PC-9 (cell line): ENCODE results near the gene CD209.

Experiments used
- EZH2 ChIP-seq: fragments of 200-600 bp; sonication (generic); IDR thresholded peaks from 2 replicates; pipeline ENCODE4 v1.8.0; 2017; ENCODE audit warnings: antibody characterized with exemption, low read depth
- TF ChIP-seq, protein P1 (sequence below): fragments of 200-600 bp; sonication (generic); conservative IDR thresholded peaks from 2 replicates; pipeline ENCODE4 v1.6.1; 2017; ENCODE audit warnings: mixed run types, antibody characterized with exemption, mild to moderate bottlenecking, moderate library complexity

DNA sequence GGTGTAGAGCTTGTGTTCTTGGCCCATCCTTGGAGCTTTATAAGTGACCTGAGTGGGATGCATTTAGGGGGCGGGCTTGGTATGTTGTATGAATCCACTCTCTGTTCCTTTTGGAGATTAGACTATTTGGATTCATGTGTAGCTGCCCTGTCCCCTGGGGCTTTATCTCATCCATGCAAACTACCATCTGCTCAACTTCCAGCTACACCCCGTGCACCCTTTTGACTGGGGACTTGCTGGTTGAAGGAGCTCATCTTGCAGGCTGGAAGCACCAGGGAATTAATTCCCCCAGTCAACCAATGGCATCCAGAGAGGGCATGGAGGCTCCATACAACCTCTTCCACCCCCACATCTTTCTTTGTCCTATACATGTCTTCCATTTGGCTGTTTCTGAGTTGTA lies 21.8 kb upstream of the CD209 start:
- TF ChIP-seq, protein P1, sequence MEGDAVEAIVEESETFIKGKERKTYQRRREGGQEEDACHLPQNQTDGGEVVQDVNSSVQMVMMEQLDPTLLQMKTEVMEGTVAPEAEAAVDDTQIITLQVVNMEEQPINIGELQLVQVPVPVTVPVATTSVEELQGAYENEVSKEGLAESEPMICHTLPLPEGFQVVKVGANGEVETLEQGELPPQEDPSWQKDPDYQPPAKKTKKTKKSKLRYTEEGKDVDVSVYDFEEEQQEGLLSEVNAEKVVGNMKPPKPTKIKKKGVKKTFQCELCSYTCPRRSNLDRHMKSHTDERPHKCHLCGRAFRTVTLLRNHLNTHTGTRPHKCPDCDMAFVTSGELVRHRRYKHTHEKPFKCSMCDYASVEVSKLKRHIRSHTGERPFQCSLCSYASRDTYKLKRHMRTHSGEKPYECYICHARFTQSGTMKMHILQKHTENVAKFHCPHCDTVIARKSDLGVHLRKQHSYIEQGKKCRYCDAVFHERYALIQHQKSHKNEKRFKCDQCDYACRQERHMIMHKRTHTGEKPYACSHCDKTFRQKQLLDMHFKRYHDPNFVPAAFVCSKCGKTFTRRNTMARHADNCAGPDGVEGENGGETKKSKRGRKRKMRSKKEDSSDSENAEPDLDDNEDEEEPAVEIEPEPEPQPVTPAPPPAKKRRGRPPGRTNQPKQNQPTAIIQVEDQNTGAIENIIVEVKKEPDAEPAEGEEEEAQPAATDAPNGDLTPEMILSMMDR, result no peak
- no peak for TF ChIP-seq EZH2
